ENCODE data around the gene OTOA.

DNA sequence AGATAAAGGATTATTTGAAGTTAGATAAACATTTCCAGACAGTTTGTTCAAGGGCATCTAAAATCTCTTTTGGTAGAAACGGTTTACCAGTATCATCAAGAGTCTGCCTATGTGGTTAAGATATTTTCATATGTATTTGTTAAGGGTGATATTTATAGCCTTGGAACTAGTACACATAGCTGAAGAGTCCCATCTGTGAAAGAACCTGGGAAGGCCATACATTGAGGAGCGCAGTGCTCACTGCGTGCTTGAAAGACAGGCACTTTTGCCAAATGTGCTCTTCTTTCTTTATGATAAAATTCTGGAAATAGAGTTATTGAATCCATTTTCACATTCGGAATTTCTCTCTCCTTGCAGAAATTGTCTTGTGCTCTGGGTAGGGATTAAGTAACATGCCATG is 19.1 kb upstream of the OTOA start:
- no peak for TF ChIP-seq POLR2A (IDR thresholded peaks at IDR 0.05; ENCODE audit: low read depth, low read length)
- no peak for TF ChIP-seq TAF1 (IDR thresholded peaks at IDR 0.05; ENCODE audit: borderline replicate concordance, low read depth, low read length)
- no peak for TF ChIP-seq POLR2AphosphoS5 (IDR thresholded peaks at IDR 0.05; ENCODE audit: low read depth, low read length)
